ENCODE measurements around the gene LAT.
"Not testable (repeated sequence)": the region's sequence is repeated elsewhere in the genome, so short reads cannot be mapped to it uniquely, and the experiment has no call there.

LAT gene

GRCh38 chr16:28984619-28985135, at the start of gene LAT:
Gene LAT, plus strand, starts transcription at chr16:28985052. Its CDS starts 366 bp downstream, at chr16:28985418.
- no peak for DNase-seq (ENCODE audit: low read depth, low spot score)

DNA sequence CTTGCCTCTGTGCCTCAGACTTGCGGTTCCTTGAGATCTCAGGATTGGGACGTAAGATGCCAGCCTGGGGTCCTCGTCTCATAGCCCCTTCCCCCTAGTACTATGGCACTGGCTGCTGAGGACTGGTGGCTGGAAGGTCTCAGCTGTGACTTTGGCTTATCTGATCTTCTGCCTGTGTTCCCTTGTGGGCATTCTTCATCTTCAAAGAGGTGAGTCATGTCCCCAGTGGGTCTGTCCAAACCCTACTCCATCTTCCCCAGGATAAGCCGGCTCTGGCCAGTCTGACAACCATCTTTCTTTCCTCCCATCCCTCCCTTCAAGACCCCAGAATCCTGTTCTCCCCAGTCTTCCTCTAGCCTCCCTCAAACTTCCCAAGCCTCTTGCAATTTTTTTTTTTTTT, 49.5 kb upstream of the LAT start:
- no peak for DNase-seq (ENCODE audit: low read depth, low spot score)

- peak; percentile 56 for DNase-seq (ENCODE audit: low read depth, low spot score)
Observed at GRCh38 chr16:28935924-28936783, 48.7 kb upstream of the LAT start.

DNA sequence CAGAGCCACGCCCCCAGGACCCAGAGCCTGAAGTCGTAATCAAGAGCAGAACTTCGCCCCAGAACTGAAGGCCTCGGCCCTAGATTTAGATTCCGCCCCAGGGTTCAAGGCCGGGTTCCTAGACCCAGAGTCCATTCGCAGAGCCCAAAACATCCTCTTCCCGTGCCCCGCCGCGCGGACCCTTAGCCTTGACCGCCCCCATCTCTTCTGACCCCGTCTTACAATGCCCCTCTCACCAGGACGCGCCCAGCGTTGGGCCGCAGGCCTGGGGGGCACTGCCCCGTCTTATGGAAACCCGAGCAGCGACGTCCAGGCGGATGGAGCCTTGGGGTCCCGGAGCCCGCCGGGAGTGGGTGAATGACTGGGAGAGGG, 48.1 kb upstream of the LAT start:
- DNase-seq (ENCODE audit: low read depth, low spot score): no peak

DNA sequence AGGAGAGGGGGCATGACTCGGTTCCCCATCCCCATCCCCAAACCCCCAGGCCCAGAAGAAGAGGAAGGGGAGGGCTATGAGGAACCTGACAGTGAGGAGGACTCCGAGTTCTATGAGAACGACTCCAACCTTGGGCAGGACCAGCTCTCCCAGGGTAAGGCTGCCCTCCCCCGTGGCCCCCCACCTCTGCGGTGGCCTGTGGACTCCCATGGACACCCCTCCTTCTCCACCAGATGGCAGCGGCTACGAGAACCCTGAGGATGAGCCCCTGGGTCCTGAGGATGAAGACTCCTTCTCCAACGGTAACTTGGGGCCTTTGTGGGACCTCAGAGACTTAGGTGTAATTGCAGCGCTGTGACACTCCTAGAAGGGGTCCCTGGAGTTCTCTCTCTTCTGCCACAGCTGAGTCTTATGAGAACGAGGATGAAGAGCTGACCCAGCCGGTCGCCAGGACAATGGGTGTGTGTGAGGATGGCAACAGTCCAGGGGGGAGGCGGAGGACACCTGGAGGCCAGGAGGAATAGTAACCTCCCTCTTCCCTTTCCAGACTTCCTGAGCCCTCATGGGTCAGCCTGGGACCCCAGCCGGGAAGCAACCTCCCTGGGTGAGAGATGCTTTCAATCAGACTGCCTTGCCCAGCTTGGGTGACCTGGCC, 47.5 kb upstream of the LAT start:
- no peak for DNase-seq (ENCODE audit: low read depth, low spot score)

GRCh38 chr16:28938721-28939120, 46.1 kb upstream of the LAT start:
- no peak for DNase-seq (ENCODE audit: low read depth, low spot score)

DNA sequence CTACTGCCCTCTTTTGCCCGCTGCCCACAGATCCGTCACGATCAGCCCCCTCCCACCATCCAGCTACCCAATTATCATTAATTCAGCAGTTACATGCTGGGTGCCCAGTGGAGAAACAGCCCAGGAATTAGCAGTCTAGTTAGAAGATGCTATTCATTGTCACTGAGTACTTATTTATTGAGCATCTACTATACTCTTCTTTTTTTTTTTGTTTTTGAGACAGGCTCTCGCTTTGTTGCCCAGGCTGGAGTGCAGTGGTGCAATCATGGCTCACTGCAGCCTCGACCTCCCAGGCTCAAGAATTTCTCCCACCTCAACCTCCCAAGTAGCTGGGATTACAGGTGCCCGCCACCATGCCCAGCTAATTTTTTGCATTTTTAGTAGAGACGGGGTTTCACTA, 45.0 kb upstream of the LAT start:
- not testable (repeated sequence) for DNase-seq (ENCODE audit: low read depth, low spot score)

DNA sequence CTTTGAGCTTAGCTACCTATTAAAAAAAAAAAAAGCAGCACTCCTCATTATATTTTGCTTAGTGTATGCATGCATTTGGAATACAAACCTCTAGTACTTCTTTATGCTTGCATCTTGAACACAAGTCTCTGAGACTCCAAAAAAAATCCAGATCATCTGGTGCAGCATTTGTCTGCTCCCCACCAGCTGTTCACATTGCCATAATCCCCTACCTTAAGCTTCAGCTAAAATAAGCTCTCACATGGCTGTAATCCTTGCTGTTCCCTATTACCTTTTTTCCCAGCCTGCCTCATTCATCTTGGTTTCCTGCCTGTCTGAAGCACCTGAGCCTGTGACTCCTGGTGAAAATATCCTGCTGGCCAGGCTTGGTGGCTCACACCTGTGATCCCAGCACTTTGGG, 41.6 kb upstream of the LAT start:
- no peak for DNase-seq (ENCODE audit: low read depth, low spot score)

DNA sequence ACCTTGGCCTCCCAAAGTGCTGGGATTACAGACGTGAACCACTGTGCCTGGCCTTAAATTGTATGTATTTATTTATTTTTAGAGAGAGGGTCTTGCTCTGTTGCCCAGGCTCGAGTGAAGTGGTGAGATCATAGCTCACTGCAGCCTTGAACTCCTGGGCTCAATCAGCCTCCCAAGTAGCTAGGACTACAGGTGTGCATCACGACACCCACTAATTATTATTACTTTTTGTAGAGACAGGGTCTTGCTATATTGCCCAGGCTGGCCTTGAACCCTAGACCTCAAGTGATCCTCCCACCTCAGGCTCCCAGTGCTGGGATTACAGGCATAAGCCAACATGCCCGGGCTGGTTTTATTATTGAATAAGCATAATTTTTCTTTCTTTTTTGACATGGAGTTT, 38.2 kb upstream of the LAT start:
- no peak for DNase-seq (ENCODE audit: low read depth, low spot score)

DNA sequence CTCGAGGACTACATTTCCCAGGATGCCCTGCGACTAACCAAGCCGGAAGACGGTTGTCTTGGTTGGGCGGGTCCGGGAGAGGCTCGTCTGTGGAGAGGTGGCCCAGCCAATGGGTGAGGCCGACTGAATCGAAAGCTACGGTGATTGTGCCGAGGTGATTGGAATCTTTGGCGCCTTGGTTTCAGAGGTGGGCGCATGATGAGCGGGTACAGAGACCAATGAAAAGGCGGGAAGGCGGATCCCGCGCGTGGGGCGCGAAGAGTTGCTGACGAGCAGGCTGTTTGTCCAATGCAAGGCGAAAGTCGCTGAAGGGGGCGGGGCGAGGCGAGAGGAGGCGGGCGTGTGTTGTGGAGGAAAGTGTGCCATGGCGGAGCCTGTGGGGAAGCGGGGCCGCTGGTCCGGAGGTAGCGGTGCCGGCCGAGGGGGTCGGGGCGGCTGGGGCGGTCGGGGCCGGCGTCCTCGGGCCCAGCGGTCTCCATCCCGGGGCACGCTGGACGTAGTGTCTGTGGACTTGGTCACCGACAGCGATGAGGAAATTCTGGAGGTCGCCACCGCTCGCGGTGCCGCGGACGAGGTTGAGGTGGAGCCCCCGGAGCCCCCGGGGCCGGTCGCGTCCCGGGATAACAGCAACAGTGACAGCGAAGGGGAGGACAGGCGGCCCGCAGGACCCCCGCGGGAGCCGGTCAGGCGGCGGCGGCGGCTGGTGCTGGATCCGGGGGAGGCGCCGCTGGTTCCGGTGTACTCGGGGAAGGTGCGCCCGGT, 34.0 kb upstream of the LAT start, which contains the start of gene NFATC2IP:
Gene NFATC2IP, plus strand, starts transcription at position 290 of the 762 bp plus-strand sequence. Its CDS starts 75 bp downstream, at position 365.
- peak; percentile 99 for DNase-seq (ENCODE audit: low read depth, low spot score)

GRCh38 chr16:28951410-28951943, 33.4 kb upstream of the LAT start:
- DNase-seq (ENCODE audit: low read depth, low spot score): no peak

DNA sequence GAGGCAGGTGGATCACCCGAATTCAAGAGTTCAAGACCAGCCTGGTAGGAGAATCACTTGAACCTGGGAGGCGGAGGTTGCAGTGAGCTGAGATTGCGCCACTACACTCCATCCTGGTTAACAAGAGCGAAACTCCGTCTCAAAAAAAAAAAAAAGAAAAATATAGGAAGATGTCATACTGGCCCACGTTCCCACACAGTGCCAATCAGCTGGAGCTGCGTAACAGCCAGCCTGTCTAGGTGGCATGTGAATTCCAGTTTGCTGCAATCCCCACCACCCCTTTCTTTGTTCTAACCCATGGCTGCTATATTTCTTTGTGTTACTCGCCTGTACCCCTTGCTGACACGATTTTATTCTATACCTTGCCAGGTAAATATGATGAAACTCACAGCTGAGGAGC, 26.6 kb upstream of the LAT start:
- DNase-seq (ENCODE audit: low read depth, low spot score): no peak

- no peak for DNase-seq (ENCODE audit: low read depth, low spot score)
Observed at GRCh38 chr16:28958836-28959235, 26.0 kb upstream of the LAT start.

- DNase-seq (ENCODE audit: low read depth, low spot score): no peak
Observed at GRCh38 chr16:28964072-28964471, 20.8 kb upstream of the LAT start.

DNA sequence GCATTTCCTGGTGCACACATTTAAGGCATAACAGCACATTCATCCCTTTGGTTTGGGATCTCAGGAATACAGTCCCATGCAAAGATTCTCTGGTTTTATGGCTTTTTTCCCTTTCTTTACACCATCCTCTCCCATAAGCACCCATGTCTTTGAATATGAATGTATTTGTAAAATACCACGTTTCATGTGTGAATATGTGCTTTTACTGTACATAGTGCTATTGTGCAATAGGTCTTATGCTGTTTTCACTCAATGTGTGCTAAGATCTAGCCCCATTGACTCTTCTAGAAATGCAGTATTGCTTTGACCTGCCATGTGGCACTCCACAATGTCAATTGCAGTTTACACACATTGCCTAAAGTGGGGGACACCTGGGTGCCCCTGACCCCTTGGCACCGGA, 20.4 kb upstream of the LAT start:
- no peak for DNase-seq (ENCODE audit: low read depth, low spot score)

DNA sequence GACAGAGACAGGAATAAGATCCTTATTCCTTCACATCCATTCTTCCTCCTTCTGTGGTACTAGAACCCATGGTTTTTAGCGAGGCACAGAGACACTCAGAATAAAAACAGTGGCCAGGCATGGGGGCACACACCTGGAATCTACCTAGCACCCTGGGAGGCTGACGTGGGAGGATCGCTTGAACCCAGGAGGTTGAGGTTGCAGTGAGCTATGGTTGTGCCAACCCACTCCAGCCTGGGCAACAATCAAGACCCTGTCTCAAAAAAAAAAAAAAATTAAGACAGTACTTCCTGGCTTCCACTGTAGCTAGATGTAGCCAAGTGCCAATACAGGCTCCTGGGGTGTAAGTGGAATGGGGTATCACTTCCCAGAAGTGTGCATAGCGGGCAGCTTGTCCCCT, 17.7 kb upstream of the LAT start:
- DNase-seq (ENCODE audit: low read depth, low spot score): no peak

DNA sequence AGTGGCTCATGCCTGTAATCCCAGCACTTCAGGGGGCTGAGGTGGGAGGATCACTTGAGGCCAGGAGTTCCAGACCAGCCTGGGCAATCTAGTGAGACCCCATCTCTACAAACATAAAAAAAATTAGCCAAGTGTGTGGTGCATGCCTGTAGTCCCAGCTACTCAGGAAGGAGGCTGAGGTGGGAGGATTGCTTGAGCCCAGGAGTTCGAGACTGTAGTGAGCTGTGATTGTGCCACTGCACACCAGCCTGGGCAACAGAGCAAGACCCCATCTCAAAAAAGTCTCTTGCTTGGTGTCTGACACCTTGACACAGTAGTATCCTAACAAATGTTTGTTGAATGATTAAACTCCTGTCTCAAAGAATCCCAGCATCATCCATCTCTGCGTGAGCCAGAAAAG, 15.2 kb upstream of the LAT start:
- not testable (repeated sequence) for DNase-seq (ENCODE audit: low read depth, low spot score)

DNA sequence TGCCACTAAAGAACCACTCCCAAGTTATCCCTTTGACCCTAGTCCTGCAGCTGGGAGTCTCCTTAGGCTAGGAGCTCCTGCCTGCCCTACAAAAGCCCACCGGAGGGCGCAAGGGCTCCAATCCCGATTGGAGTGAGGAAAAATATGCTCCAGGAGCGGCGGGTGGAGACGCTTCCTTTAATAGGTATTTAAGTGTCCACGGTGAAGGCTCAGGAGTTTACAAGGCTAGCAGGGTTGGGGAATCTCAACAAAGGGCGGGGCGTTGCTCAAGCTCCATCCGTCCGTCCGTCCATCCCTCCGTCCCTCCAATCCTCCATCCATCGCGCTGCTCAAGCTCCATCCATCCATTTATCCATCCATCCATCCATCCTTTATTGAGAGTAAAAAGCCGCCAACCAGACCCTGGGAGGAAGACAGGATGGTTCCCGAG, 10.8 kb upstream of the LAT start:
- no peak for DNase-seq (ENCODE audit: low read depth, low spot score)

- DNase-seq (ENCODE audit: low read depth, low spot score): peak; percentile 79
Observed at GRCh38 chr16:28974437-28975157, 10.3 kb upstream of the LAT start, which contains the start of gene SPNS1. Gene SPNS1, plus strand, starts transcription at chr16:28974778. Its CDS starts 374 bp downstream, at chr16:28975152.

DNA sequence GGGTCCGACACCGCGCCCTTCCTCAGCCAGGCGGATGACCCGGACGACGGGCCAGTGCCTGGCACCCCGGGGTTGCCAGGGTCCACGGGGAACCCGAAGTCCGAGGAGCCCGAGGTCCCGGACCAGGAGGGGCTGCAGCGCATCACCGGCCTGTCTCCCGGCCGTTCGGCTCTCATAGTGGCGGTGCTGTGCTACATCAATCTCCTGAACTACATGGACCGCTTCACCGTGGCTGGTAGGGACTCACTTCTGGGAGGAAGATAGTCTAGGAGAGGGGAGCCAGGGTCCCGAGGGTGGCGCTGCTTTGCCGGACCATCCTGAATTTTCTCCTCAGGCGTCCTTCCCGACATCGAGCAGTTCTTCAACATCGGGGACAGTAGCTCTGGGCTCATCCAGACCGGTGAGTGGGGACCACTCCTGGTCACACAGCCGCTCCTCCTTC, 9.7 kb upstream of the LAT start:
- DNase-seq (ENCODE audit: low read depth, low spot score): no peak
